ENCODE measurements around the gene COG4.

GRCh38 chr16:70475054-70475871 lies 48.1 kb downstream of the COG4 start:
- TF ChIP-seq POLR2AphosphoS5 (IDR thresholded peaks at IDR 0.05; ENCODE audit: borderline replicate concordance, low read depth, low read length): no peak
- TF ChIP-seq EZH2 (IDR thresholded peaks at IDR 0.05): no peak

Measured in SK-N-MC (cell line).